Mesenteric fat pad (tissue), 1 donor: ENCODE data around the gene GINS1. TPM values are rescaled to one million over a fixed set of nuclear protein-coding genes. Genes with fewer than 3 reads are reported as not detected.

Experiments
- DNase-seq: peaks from one replicate; pipeline ENCODE4 v3.0.0-alpha.2; 2020; ENCODE audit warnings: low spot score
- total RNA-seq: library from RNA; stranded (reverse); fragmentation: NEBNext Ultra II Directional; extraction: Animal tissue kit (Norgen Biotek cat#: 25700); gene quantifications from one replicate; pipeline ENCODE4 v1.2.1, GENCODE V29; 2021
- donor health status: DM: yes; HTN: yes; CAD: no.

Gene GINS1
- total RNA-seq, 1 donor from 2014 or later = 0.58 TPM

- DNase-seq = no peak
These were observed 68.9 kb downstream of the GINS1 start for GRCh38 chr20:25476106-25477013.

GRCh38 chr20:25477014-25477882, 69.8 kb downstream of the GINS1 start:
- no peak for DNase-seq

- no peak for DNase-seq
These were observed 71.6 kb downstream of the GINS1 start for GRCh38 chr20:25478889-25479568.

DNA sequence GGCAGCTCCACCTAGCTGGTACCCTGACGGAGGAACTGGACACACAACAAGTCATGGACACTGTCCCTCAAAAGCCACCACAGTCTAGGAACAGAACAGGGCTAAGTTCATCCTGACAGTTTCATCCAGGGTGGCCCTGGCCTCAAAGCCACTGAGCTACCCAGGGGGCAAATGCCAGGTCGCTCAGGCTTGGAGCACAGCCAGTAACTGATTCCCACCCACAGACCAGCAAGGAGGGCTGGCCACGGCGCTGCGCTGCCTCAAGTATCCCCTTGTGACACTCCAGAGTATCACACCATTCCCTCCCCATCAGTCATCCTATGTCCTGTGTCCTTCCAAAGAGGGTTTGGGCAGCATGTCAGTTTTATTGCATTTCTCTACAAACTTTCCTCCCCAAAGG, 72.2 kb downstream of the GINS1 start:
- no peak for DNase-seq

GRCh38 chr20:25480156-25480555, 72.7 kb downstream of the GINS1 start:
- DNase-seq = no peak

- no peak for DNase-seq
These were observed 73.3 kb downstream of the GINS1 start for GRCh38 chr20:25480797-25481196.

- no peak for DNase-seq
These were observed 73.9 kb downstream of the GINS1 start for GRCh38 chr20:25481235-25481917.

DNA sequence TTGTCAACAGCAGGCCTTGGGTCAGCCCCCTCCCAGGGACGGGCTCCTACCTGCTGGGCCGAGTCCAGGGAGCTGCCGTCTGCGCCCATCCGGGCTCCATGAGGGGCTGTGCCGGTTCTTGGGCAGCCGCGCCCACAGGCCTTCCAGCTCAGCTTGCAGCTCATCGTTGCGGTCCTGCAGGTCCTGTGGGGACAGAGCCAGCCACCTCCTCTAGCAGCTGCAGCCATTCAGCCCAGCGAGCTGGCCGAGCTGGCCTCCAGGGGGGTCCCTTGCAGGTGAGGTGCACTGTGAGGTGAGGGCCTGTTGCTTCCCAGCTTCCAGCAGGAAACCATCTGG, 74.4 kb downstream of the GINS1 start:
- no peak for DNase-seq

GRCh38 chr20:25483431-25484132, 76.1 kb downstream of the GINS1 start:
- DNase-seq = no peak

GRCh38 chr20:25484224-25484846, 76.9 kb downstream of the GINS1 start:
- DNase-seq = no peak

GRCh38 chr20:25484911-25485511, 77.5 kb downstream of the GINS1 start:
- DNase-seq = no peak

- no peak for DNase-seq
These were observed 78.4 kb downstream of the GINS1 start for GRCh38 chr20:25485872-25486271.

- DNase-seq = no peak
These were observed 78.9 kb downstream of the GINS1 start for GRCh38 chr20:25486377-25486776.

DNA sequence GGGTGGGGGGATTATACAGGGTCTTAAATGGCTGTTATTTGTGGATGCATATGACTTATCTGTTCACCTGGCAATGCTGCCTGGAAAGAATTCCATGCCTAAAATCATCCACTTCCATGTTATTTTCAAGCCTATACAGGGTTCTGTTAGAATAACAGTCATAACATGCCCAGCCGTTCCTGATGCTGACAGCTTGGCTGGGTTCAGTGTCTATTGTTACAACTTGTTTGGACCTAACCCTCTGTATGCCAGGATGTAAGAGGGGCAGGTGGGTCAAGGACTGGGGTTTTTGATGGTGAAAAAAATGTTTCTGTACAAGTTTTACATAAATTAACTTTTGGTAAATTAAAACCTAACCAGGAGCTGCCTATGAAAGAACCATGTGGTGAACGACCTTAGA, 79.8 kb downstream of the GINS1 start:
- no peak for DNase-seq

- DNase-seq = no peak
These were observed 80.5 kb downstream of the GINS1 start for GRCh38 chr20:25487975-25488374.

DNA sequence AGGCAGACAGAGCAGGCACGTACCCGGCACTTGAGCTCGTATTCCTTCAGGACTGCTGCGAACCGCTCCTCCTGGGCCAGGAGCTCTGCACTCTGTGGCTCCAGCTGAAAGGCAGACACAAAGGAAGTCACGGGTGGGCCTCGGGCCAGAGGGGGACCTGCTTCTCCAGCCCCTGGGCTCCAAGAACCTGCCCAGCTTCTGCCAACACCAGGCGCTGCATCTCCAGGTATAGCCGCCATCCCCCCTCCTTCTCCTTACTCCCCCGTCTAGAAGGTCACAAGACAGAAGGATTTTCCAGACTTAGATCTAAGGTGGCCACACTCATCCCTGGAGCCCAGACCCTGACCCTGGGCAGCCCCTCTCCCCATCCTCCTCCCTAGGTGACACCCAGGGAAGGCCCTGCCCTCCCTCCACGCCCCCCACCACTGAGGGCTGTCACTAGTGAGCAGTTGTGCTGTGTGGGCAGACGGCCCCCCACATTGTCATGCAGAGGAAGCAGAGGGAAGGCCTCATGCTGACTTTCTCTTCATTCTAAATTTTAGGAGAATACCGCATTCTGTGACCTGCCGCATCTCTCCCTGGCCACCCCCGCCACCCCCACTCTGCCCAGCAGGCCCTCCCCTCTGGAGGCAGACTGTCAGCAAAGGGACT, 81.9 kb downstream of the GINS1 start:
- DNase-seq = no peak

DNA sequence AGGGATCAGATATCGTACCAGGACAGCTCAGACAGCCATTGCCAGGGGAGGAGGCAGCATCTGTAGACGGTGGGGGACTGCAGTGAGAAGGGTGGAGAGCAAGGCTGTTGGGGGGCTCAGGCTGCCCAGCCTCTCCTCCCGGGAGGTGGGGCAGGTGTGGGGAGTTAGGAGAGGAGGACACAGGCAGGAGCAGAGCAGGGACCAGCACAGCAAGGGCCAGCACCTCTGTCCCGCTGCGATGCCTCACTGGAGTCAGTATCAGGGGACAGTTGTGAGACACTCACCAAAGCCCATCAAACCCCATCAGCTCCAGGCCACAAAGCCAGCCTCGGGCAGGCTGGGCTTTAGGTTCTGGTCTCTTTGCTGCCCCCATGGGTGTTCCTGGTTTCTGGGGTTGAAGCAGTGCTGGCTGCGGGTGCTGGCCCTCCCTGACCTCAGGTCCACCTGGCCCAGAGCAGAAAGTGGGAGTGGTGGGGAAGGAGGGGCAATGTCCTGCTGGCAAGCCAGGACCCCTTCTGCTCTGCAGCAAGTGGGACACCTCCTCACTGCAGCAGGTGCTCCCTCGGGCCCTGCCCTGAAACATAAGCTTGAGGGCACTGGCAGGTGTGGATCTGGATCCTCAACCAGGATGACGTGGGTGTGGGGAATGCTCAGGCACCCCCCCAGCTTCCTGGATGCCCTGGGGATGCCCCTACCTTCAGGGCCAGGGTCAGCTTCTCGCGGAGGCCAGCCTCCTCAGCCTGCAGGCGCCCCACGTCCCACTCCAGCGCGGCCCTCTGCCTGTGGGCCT, 83.4 kb downstream of the GINS1 start:
- no peak for DNase-seq

DNA sequence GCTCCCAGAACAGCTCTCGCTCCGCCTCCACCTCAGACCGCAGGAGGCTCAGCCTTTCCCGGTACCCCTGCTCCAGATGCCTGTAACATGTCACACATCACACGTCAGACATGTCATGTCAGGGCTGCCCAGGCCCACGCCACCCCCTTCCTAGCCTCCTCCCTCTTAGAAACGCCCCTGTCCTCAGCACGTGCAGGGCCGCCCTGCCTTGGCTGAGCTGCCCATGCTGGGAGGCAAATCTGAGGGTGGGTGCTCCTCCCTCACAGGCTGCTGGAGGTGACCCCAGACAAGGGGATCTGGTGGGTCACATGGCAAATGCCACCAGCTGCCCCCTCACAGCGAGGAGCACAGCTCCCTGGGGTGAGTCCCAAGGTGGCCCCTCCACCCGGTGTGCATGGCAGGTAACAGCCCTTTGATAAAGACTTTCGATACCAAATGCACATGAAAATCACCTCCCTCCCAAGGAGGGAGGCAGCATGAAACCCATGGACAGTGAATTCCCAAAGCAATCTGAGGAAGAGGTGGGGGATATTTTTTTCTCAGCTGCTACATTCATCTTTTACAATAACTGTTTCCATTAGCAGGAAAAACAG, 84.1 kb downstream of the GINS1 start:
- no peak for DNase-seq
